Superior temporal gyrus (tissue), 1 donor: ENCODE data around the gene LRRC26.
"Not testable (repeated sequence)": the region's sequence is repeated elsewhere in the genome, so short reads cannot be mapped to it uniquely, and the experiment has no call there.

Source experiments
- DNase-seq: peaks from one replicate; pipeline ENCODE4 v3.0.0-alpha.2; 2016; ENCODE audit errors: extremely low spot score

Gene LRRC26

GRCh38 chr9:137136881-137137607 lies 32.8 kb downstream of the LRRC26 start:
- no peak for DNase-seq

- DNase-seq = no peak
Observed at GRCh38 chr9:137136261-137136880, 33.5 kb downstream of the LRRC26 start.

GRCh38 chr9:137135154-137135553 lies 34.7 kb downstream of the LRRC26 start:
- not testable (repeated sequence) for DNase-seq

GRCh38 chr9:137134191-137134590 lies 35.7 kb downstream of the LRRC26 start:
- no peak for DNase-seq

- no peak for DNase-seq
Observed at GRCh38 chr9:137130176-137130755, 39.6 kb downstream of the LRRC26 start.

GRCh38 chr9:137129456-137130175 lies 40.2 kb downstream of the LRRC26 start:
- peak; percentile 87 for DNase-seq

GRCh38 chr9:137128862-137129455 lies 40.9 kb downstream of the LRRC26 start:
- DNase-seq = no peak

- no peak for DNase-seq
Observed at GRCh38 chr9:137128158-137128861, 41.5 kb downstream of the LRRC26 start.

GRCh38 chr9:137127301-137128157 lies 42.3 kb downstream of the LRRC26 start:
- DNase-seq = no peak

- DNase-seq = no peak
Observed at GRCh38 chr9:137126786-137127185, 43.1 kb downstream of the LRRC26 start.

- DNase-seq = not testable (repeated sequence)
Observed at GRCh38 chr9:137123952-137124462, 45.8 kb downstream of the LRRC26 start.

GRCh38 chr9:137123468-137123837 lies 46.4 kb downstream of the LRRC26 start:
- DNase-seq = no peak

- not testable (repeated sequence) for DNase-seq
Observed at GRCh38 chr9:137122796-137123467, 46.9 kb downstream of the LRRC26 start.

GRCh38 chr9:137121927-137122795 lies 47.7 kb downstream of the LRRC26 start:
- not testable (repeated sequence) for DNase-seq
